ENCODE results near the gene PCDHA13.

The PCDHA13 gene

DNA sequence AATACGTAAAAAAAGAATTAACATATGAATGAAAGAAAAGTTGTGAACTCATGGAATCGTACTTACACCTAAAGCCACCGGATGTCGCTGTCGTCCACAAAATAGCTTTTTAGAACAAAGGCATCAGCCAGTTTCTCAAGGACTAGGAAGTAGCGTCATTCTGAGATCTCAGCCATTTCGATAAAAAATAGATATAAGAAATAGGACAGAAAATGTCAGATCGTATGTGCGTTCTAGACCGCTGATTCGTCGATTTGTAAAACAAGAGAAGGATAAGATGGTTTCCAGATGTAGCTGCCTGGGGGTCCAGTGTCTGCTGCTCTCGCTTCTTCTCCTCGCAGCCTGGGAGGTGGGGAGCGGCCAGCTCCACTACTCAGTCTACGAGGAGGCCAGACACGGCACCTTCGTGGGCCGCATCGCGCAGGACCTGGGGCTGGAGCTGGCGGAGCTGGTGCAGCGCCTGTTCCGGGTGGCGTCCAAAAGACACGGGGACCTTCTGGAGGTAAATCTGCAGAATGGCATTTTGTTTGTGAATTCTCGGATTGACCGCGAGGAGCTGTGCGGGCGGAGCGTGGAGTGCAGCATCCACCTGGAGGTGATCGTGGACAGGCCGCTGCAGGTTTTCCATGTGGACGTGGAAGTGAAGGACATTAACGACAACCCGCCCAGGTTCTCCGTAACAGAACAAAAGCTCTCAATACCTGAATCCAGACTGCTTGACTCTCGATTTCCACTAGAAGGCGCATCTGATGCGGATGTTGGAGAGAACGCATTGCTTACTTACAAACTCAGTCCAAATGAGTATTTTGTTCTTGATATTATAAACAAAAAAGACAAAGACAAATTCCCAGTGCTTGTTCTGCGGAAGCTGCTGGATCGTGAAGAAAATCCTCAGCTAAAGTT, 25.9 kb upstream of the PCDHA13 start, which contains the start of gene PCDHA10:
TSS of gene PCDHA10 (plus strand) at position 126 of the 903 bp plus-strand sequence. CDS start at position 278, 152 bp downstream.
- DNase-seq (ENCODE audit: low read depth) = no peak
- TF ChIP-seq CTCF (conservative IDR thresholded peaks at IDR 0.05; ENCODE audit: low read depth, low read length) = peak; percentile 7
- no peak within 1 kb of the TSS for H3K4me3 ChIP-seq (ENCODE audit: low read length)

- no peak for DNase-seq (ENCODE audit: low read depth)
- no peak overlapping the region for H3K4me3 ChIP-seq (ENCODE audit: low read length)
- no peak for TF ChIP-seq CTCF (conservative IDR thresholded peaks at IDR 0.05; ENCODE audit: low read depth, low read length)
Measured at GRCh38 chr5:140857177-140857986, 24.5 kb upstream of the PCDHA13 start.

GRCh38 chr5:140857987-140858240, 24.0 kb upstream of the PCDHA13 start:
- DNase-seq (ENCODE audit: low read depth) = no peak
- TF ChIP-seq CTCF (conservative IDR thresholded peaks at IDR 0.05; ENCODE audit: low read depth, low read length) = no peak
- no peak overlapping the region for H3K4me3 ChIP-seq (ENCODE audit: low read length)

- no peak for DNase-seq (ENCODE audit: low read depth)
- no peak for TF ChIP-seq CTCF (conservative IDR thresholded peaks at IDR 0.05; ENCODE audit: low read depth, low read length)
- no peak overlapping the region for H3K4me3 ChIP-seq (ENCODE audit: low read length)
Measured at GRCh38 chr5:140862441-140863295, 19.3 kb upstream of the PCDHA13 start.

DNA sequence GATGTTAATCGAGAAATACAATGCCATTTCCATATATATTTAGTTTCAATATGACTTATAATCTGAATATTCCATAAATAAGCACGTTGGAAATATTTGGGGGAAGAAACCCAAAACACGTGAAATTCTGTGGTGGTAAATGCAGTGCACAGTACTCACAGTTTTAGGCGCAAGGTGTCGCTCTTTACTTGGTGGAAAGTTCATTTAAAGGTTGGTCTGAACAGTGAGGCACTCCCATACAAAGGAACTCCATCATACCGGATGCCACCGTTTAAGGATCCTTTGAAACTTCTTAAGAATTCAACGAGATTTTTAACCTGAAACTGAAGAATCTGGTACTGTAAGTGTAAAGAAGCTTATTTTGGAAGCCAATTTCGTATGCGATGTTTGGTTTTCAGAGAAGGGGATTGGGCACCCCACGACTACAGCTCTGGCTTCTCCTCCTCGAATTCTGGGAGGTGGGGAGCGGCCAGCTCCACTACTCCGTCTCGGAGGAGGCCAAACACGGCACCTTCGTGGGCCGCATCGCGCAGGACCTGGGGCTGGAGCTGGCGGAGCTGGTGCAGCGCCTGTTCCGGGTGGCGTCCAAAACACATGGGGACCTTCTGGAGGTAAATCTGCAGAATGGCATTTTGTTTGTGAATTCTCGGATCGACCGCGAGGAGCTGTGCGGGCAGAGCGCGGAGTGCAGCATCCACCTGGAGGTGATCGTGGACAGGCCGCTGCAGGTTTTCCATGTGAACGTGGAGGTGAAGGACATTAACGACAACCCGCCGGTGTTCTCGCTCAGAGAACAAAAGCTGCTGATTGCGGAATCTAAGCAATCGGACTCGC, 13.0 kb upstream of the PCDHA13 start, which contains the start of gene PCDHA11:
TSS of gene PCDHA11 (plus strand) at position 237 of the 834 bp plus-strand sequence. CDS start at position 384, 147 bp downstream.
- no peak for DNase-seq (ENCODE audit: low read depth)
- no peak within 1 kb of the TSS for H3K4me3 ChIP-seq (ENCODE audit: low read length)

More for the DNA sequence above, 13.0 kb upstream of the PCDHA13 start, which contains the start of gene PCDHA11:
- TF ChIP-seq CTCF (conservative IDR thresholded peaks at IDR 0.05; ENCODE audit: low read depth, low read length) = peak; percentile 25

Measured in retinal pigment epithelial cell (primary cell).